Ramos (cell line): Measurements from ENCODE around the gene AFG1L.
"Not testable (repeated sequence)": the region's sequence is repeated elsewhere in the genome, so short reads cannot be mapped to it uniquely, and the experiment has no call there.

Experiments
- in situ Hi-C: fragments of 300-500 bp; cut with MboI; formaldehyde crosslinking; loops from one replicate; pipeline ENCODE4 v1.14.3; 2022; ENCODE audit warnings: low sequenced_read_pairs; ENCODE audit not compliant: unreplicated experiment

AFG1L gene

GRCh38 chr6:108403236-108403635 lies 108.4 kb downstream of the AFG1L start:
- in situ Hi-C loops: no loop called here

- in situ Hi-C loops: no loop called here
These were observed 112.1 kb downstream of the AFG1L start for GRCh38 chr6:108406943-108407342.

- in situ Hi-C loops: no loop called here
These were observed 113.3 kb downstream of the AFG1L start for GRCh38 chr6:108407904-108408827.

- in situ Hi-C loops: no loop called here
These were observed 114.0 kb downstream of the AFG1L start for GRCh38 chr6:108408861-108409260.

GRCh38 chr6:108416047-108416833 lies 121.4 kb downstream of the AFG1L start:
- in situ Hi-C loops: not testable (repeated sequence)

- in situ Hi-C loops: no loop called here
These were observed 122.2 kb downstream of the AFG1L start for GRCh38 chr6:108417027-108417426.

GRCh38 chr6:108419474-108419873 lies 124.6 kb downstream of the AFG1L start:
- in situ Hi-C loops: no loop called here

GRCh38 chr6:108419934-108420609 lies 125.2 kb downstream of the AFG1L start:
- in situ Hi-C loops: no loop called here

- in situ Hi-C loops: no loop called here
These were observed 126.5 kb downstream of the AFG1L start for GRCh38 chr6:108421366-108421765.

- in situ Hi-C loops: no loop called here
These were observed 129.3 kb downstream of the AFG1L start for GRCh38 chr6:108423982-108424705.

GRCh38 chr6:108425428-108425827 lies 130.6 kb downstream of the AFG1L start:
- in situ Hi-C loops: no loop called here

GRCh38 chr6:108432143-108432542 lies 137.3 kb downstream of the AFG1L start:
- in situ Hi-C loops: no loop called here

GRCh38 chr6:108432792-108433191 lies 137.9 kb downstream of the AFG1L start:
- in situ Hi-C loops: no loop called here

- in situ Hi-C loops: no loop called here
These were observed 139.4 kb downstream of the AFG1L start for GRCh38 chr6:108434222-108434621.

- in situ Hi-C loops: no loop called here
These were observed 140.5 kb downstream of the AFG1L start for GRCh38 chr6:108435391-108435790.

- in situ Hi-C loops: no loop called here
These were observed 141.9 kb downstream of the AFG1L start for GRCh38 chr6:108436771-108437170.

GRCh38 chr6:108437821-108438220 lies 143.0 kb downstream of the AFG1L start:
- in situ Hi-C loops: no loop called here

- in situ Hi-C loops: no loop called here
These were observed 144.1 kb downstream of the AFG1L start for GRCh38 chr6:108438918-108439317.

- in situ Hi-C loops: no loop called here
These were observed 146.3 kb downstream of the AFG1L start for GRCh38 chr6:108441141-108441540.
